ENCODE results near the gene POLR1D. TPM values are rescaled to one million over a fixed set of nuclear protein-coding genes. Genes with fewer than 3 reads are reported as not detected.

Gene POLR1D, protein sequence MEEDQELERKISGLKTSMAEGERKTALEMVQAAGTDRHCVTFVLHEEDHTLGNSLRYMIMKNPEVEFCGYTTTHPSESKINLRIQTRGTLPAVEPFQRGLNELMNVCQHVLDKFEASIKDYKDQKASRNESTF
- total RNA-seq (2014; rRNA removed; shearing (Covaris generic); ENCODE audit: low replicate concordance) = 156 and 161 TPM in 2 replicates

DNA sequence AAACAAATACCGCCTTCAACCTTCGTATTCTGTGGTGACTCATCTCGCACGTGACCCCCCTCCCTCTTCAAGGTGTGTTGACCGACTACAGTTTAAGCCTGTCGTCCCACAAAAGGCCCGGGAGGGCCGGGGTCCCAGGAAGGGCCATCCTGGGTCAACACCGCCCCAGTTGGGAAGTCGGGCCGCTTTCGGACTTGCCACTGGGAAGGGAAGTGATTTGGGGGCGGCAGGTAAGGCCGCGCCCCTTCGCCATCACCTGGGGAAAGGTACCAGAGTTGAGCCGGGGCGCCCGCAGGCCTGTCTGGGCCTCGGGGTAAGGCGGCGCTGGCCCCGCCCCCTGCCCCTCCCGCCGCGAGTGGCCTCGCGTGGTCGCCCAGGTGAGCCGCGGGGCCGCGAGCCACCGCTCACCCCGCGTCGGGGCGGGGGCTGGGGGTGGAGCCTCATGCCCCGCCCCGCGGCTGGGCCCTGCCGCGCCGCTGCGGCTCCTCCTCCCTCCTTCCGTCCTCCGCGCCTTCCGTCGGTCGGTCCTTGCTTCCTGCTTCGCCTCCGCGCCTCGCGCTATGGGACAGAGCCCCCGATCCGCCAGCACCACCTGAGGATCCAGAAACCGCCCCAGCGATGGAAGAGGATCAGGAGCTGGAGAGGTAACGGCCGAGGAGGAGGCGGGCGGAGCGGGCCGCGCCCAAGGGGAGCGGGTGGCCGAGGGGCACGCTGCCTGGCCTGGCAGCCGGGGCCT lies at the start of gene POLR1D:
POLR1D (plus strand) TSS at position 527 of the 736 bp plus-strand sequence; CDS start at position 619, 92 bp downstream.
- peaks cover 62% of the 10 kb centered on the region for H3K79me2 ChIP-seq (ENCODE audit: low read length)
- H3K27me3 ChIP-seq (ENCODE audit: low read length) = no peaks in the 10 kb centered on the region
- peaks cover 28% of the 10 kb centered on the region for H4K20me1 ChIP-seq (ENCODE audit: insufficient read depth, low read depth, low read length)
- H3K36me3 ChIP-seq (ENCODE audit: insufficient read depth, low read length) = peaks cover 26% of the 10 kb centered on the region
- peak within 1 kb of the TSS; percentile 31 for H2AFZ ChIP-seq (ENCODE audit: low read length)
- H3K4me2 ChIP-seq (ENCODE audit: low read depth, low read length, poor library complexity, severe bottlenecking) = peak within 1 kb of the TSS; percentile 91
- H3K4me1 ChIP-seq (ENCODE audit: low read length) = peaks cover 39% of the 10 kb centered on the region
- peak within 1 kb of the TSS; percentile 93 for H3K4me3 ChIP-seq (ENCODE audit: low read length)
- peak within 1 kb of the TSS; percentile 95 for H3K9ac ChIP-seq (ENCODE audit: low read length)
- peak within 1 kb of the TSS; percentile 68 for H3K27ac ChIP-seq (ENCODE audit: low read length)
- H3K9me3 ChIP-seq (ENCODE audit: low read length) = no peaks in the 10 kb centered on the region
- DNase-seq = peak; percentile 94
- H3K9me2 ChIP-seq (replicated peaks; ENCODE audit: insufficient read depth, low read length) = no peaks in the 10 kb centered on the region

- Histone ChIP-seq H3K36me3 (ENCODE audit: insufficient read depth, low read length) (no peaks in the 10 kb centered on the region), H3K79me2 (ENCODE audit: low read length) (no peaks in the 10 kb centered on the region), H4K20me1 (ENCODE audit: insufficient read depth, low read depth, low read length) (no peaks in the 10 kb centered on the region), H3K4me2 (ENCODE audit: low read depth, low read length, poor library complexity, severe bottlenecking) (no peak overlapping the region), H3K9me3 (ENCODE audit: low read length) (no peaks in the 10 kb centered on the region), H3K9me2 (replicated peaks; ENCODE audit: insufficient read depth, low read length) (no peaks in the 10 kb centered on the region), H3K27me3 (ENCODE audit: low read length) (no peaks in the 10 kb centered on the region), H2AFZ (ENCODE audit: low read length) (no peak overlapping the region), H3K9ac (ENCODE audit: low read length) (no peak overlapping the region), H3K4me3 (ENCODE audit: low read length) (no peak overlapping the region), H3K4me1 (ENCODE audit: low read length) (peaks cover 5% of the 10 kb centered on the region; the same call in 1 of the 2 replicates), H3K27ac (ENCODE audit: low read length) (no peak overlapping the region)
- DNase-seq = no peak
Measured at GRCh38 chr13:27572234-27572901, 49.3 kb upstream of the POLR1D start.

DNA sequence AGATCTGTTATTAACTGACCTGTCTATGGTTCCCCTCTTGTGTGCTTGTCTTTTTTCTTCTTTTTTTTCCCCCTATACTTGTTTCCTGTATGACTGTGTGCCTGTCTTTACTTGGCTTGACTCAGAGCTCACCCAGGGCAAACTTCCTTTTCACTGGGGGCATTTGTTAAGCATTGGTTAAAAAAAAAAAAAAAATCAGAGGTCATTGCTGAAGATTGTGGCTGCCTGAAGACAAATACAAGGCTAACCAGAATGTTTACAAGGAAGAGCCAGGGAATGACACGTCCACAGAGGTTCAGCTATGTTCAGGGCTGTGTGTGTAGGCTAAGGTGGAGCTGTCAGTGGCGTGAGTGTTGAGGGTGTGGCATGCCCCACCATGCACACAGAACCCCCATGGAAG lies 48.4 kb upstream of the POLR1D start:
- Histone ChIP-seq H3K36me3 (ENCODE audit: insufficient read depth, low read length) (no peaks in the 10 kb centered on the region), H3K9ac (ENCODE audit: low read length) (no peak overlapping the region), H3K9me2 (replicated peaks; ENCODE audit: insufficient read depth, low read length) (no peaks in the 10 kb centered on the region), H3K4me2 (ENCODE audit: low read depth, low read length, poor library complexity, severe bottlenecking) (no peak overlapping the region), H4K20me1 (ENCODE audit: insufficient read depth, low read depth, low read length) (no peaks in the 10 kb centered on the region), H3K79me2 (ENCODE audit: low read length) (no peaks in the 10 kb centered on the region), H3K27me3 (ENCODE audit: low read length) (no peaks in the 10 kb centered on the region), H3K27ac (ENCODE audit: low read length) (no peak overlapping the region), H2AFZ (ENCODE audit: low read length) (no peak overlapping the region), H3K9me3 (ENCODE audit: low read length) (no peaks in the 10 kb centered on the region), H3K4me1 (ENCODE audit: low read length) (peaks cover 5% of the 10 kb centered on the region; the same call in 1 of the 2 replicates), H3K4me3 (ENCODE audit: low read length) (no peak overlapping the region)
- DNase-seq = no peak

DNA sequence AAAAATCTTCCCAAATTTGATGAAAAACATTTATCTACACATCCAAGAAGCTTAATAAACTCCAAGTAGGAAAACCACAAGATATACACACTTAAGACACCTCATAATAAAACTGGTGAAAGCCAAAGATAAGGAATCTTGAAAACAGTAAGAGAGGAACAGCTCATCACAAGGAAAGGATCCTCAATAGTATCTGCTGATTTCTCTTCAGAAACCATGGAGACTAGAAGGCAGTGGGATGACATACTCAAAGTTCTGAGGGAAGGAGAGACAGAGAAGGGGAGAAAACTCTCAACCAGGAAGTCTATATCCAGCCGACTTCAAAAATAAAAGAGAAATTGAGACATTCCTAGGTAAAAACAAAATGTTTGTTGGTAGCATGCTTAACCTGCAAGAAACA lies 47.0 kb upstream of the POLR1D start:
- Histone ChIP-seq H3K27me3 (ENCODE audit: low read length) (no peaks in the 10 kb centered on the region), H3K4me2 (ENCODE audit: low read depth, low read length, poor library complexity, severe bottlenecking) (no peak overlapping the region), H2AFZ (ENCODE audit: low read length) (no peak overlapping the region), H3K9ac (ENCODE audit: low read length) (no peak overlapping the region), H3K4me1 (ENCODE audit: low read length) (peaks cover 5% of the 10 kb centered on the region; the same call in 1 of the 2 replicates), H4K20me1 (ENCODE audit: insufficient read depth, low read depth, low read length) (no peaks in the 10 kb centered on the region), H3K79me2 (ENCODE audit: low read length) (no peaks in the 10 kb centered on the region), H3K9me3 (ENCODE audit: low read length) (no peaks in the 10 kb centered on the region), H3K4me3 (ENCODE audit: low read length) (no peak overlapping the region), H3K27ac (ENCODE audit: low read length) (no peak overlapping the region), H3K9me2 (replicated peaks; ENCODE audit: insufficient read depth, low read length) (no peaks in the 10 kb centered on the region), H3K36me3 (ENCODE audit: insufficient read depth, low read length) (no peaks in the 10 kb centered on the region)
- no peak for DNase-seq

- Histone ChIP-seq H3K9me2 (replicated peaks; ENCODE audit: insufficient read depth, low read length) (no peaks in the 10 kb centered on the region), H2AFZ (ENCODE audit: low read length) (no peak overlapping the region), H3K36me3 (ENCODE audit: insufficient read depth, low read length) (no peaks in the 10 kb centered on the region), H4K20me1 (ENCODE audit: insufficient read depth, low read depth, low read length) (no peaks in the 10 kb centered on the region), H3K9me3 (ENCODE audit: low read length) (no peaks in the 10 kb centered on the region), H3K4me3 (ENCODE audit: low read length) (no peak overlapping the region), H3K79me2 (ENCODE audit: low read length) (no peaks in the 10 kb centered on the region), H3K4me1 (ENCODE audit: low read length) (no peaks in the 10 kb centered on the region), H3K27me3 (ENCODE audit: low read length) (no peaks in the 10 kb centered on the region), H3K9ac (ENCODE audit: low read length) (no peak overlapping the region), H3K4me2 (ENCODE audit: low read depth, low read length, poor library complexity, severe bottlenecking) (no peak overlapping the region), H3K27ac (ENCODE audit: low read length) (no peak overlapping the region)
- DNase-seq = no peak
Measured at GRCh38 chr13:27578121-27579030, 43.3 kb upstream of the POLR1D start.

DNA sequence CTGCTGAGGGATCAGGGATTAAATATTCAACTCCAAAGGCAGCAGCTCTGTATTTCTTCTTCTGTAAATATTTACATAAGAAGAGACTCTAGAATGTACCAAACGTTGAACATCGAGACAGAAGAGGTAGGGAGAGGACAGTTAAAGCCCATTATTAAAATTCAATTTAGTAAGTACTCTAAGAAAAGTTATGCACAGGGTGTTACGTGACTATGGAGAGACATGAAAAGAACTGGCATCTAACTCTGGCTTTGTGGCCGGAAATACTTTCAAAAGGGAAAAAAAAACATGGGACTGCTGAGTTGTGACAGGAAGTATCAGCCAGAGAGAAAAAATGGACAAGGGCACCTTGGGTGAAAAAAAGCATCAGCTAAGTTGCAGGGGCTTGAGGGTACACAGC lies 38.0 kb upstream of the POLR1D start:
- no peak overlapping the region for H3K4me2 ChIP-seq (ENCODE audit: low read depth, low read length, poor library complexity, severe bottlenecking)
- H3K27me3 ChIP-seq (ENCODE audit: low read length) = no peaks in the 10 kb centered on the region
- H3K36me3 ChIP-seq (ENCODE audit: insufficient read depth, low read length) = no peaks in the 10 kb centered on the region
- no peaks in the 10 kb centered on the region for H3K9me2 ChIP-seq (replicated peaks; ENCODE audit: insufficient read depth, low read length)
- no peak overlapping the region for H2AFZ ChIP-seq (ENCODE audit: low read length)
- no peak overlapping the region for H3K9ac ChIP-seq (ENCODE audit: low read length)
- H3K4me3 ChIP-seq (ENCODE audit: low read length) = no peak overlapping the region
- no peaks in the 10 kb centered on the region for H3K79me2 ChIP-seq (ENCODE audit: low read length)
- H4K20me1 ChIP-seq (ENCODE audit: insufficient read depth, low read depth, low read length) = peaks cover 19% of the 10 kb centered on the region
- H3K9me3 ChIP-seq (ENCODE audit: low read length) = no peaks in the 10 kb centered on the region
- no peaks in the 10 kb centered on the region for H3K4me1 ChIP-seq (ENCODE audit: low read length)
- DNase-seq = no peak
- H3K27ac ChIP-seq (ENCODE audit: low read length) = no peak overlapping the region

GRCh38 chr13:27587095-27587746 lies 34.5 kb upstream of the POLR1D start:
- H3K9me3 ChIP-seq (ENCODE audit: low read length) = no peaks in the 10 kb centered on the region
- H3K4me3 ChIP-seq (ENCODE audit: low read length) = no peak overlapping the region
- no peaks in the 10 kb centered on the region for H3K9me2 ChIP-seq (replicated peaks; ENCODE audit: insufficient read depth, low read length)
- H3K36me3 ChIP-seq (ENCODE audit: insufficient read depth, low read length) = no peaks in the 10 kb centered on the region
- no peaks in the 10 kb centered on the region for H3K4me1 ChIP-seq (ENCODE audit: low read length)
- peaks cover 28% of the 10 kb centered on the region for H4K20me1 ChIP-seq (ENCODE audit: insufficient read depth, low read depth, low read length)
- H3K27me3 ChIP-seq (ENCODE audit: low read length) = no peaks in the 10 kb centered on the region
- no peak overlapping the region for H3K4me2 ChIP-seq (ENCODE audit: low read depth, low read length, poor library complexity, severe bottlenecking)
- no peak overlapping the region for H3K9ac ChIP-seq (ENCODE audit: low read length)
- no peaks in the 10 kb centered on the region for H3K79me2 ChIP-seq (ENCODE audit: low read length)
- no peak overlapping the region for H2AFZ ChIP-seq (ENCODE audit: low read length)
- DNase-seq = no peak
- H3K27ac ChIP-seq (ENCODE audit: low read length) = no peak overlapping the region
